WERI-Rb-1 (cell line): ENCODE data around the gene KIF1B.

Experiments
- DNase-seq: peaks from one replicate; pipeline ENCODE4 v3.0.0-alpha.2; 2020
- H3K27ac ChIP-seq: fragments of 250-450 bp; sonication (Bioruptor Pico); 2 replicates; pipeline ENCODE4 v1.5.1; 2020; ENCODE audit warnings: mild to moderate bottlenecking, moderate library complexity
- H3K27me3 ChIP-seq: fragments of 250-450 bp; sonication (Bioruptor Pico); 2 replicates; pipeline ENCODE4 v1.5.1; 2021; ENCODE audit warnings: mild to moderate bottlenecking, low read depth, moderate library complexity; ENCODE audit not compliant: insufficient read depth, severe bottlenecking
- H3K36me3 ChIP-seq: fragments of 250-450 bp; sonication (Bioruptor Pico); 2 replicates; pipeline ENCODE4 v1.5.1; 2020; ENCODE audit warnings: mild to moderate bottlenecking, moderate library complexity
- H3K4me3 ChIP-seq: 2 replicates; pipeline ENCODE4 v1.5.1; 2011; ENCODE audit warnings: low read depth, mild to moderate bottlenecking, control low read depth, low read length
- H3K9me3 ChIP-seq: fragments of 250-450 bp; sonication (Bioruptor Pico); 2 replicates; pipeline ENCODE4 v1.5.1; 2021; ENCODE audit warnings: mild to moderate bottlenecking, moderate library complexity; ENCODE audit not compliant: severe bottlenecking
- CTCF ChIP-seq: IDR thresholded peaks from 2 replicates; pipeline ENCODE4 v1.5.1; 2011; ENCODE audit warnings: low read depth, mild to moderate bottlenecking, control low read depth, inconsistent platforms, low read length

The KIF1B gene

GRCh38 chr1:10236405-10237156 is 26.2 kb downstream of the KIF1B start:
- TF ChIP-seq CTCF = no peak
- no peak overlapping the region for H3K4me3 ChIP-seq
- no peak overlapping the region for H3K27ac ChIP-seq
- no peak for DNase-seq
- peaks cover 60% of the 10 kb centered on the region for H3K36me3 ChIP-seq
- H3K9me3 ChIP-seq = no peaks in the 10 kb centered on the region
- no peaks in the 10 kb centered on the region for H3K27me3 ChIP-seq

DNA sequence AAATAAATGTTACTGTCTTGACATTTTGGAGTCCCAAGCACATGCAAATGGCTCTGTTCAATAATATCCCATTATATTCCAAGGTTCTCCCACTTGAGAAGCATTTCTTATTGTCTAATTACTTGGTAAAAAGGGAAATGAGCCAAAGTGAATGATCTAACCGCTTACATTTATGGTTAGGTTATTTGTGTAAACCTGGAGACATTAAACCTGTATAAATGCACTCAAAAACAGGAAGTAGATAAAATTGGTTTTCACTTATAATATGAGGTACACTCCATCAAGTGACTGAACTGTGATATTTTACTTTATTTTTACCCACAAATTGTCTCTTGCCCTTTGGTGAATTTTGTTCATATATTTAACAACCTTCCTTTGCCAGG is 26.8 kb downstream of the KIF1B start:
- Histone ChIP-seq H3K27ac (no peak overlapping the region), H3K36me3 (peaks cover 63% of the 10 kb centered on the region), H3K27me3 (no peaks in the 10 kb centered on the region), H3K4me3 (no peak overlapping the region), H3K9me3 (no peaks in the 10 kb centered on the region)
- TF ChIP-seq CTCF = no peak
- DNase-seq = no peak

DNA sequence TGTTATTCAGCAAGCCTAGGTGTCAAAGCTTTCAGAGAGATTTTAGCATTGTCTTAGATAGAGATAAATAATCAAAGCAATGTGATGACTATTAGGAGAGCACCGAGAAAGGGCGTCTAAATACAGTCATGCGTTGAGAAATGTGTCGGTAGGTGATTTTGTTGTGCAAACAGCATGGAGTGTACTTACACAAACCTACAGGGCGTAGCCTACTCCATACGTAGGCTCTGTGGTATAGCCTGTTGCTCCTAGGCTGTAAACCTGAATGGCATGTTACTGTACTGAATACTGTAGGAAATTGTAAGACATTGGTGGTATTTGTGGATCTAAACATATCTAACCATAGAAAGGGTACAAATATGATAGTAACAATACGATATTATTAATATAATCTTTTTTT is 31.8 kb downstream of the KIF1B start:
- Histone ChIP-seq H3K9me3 (no peaks in the 10 kb centered on the region), H3K27ac (no peak overlapping the region), H3K4me3 (no peak overlapping the region), H3K36me3 (peaks cover 53% of the 10 kb centered on the region), H3K27me3 (no peaks in the 10 kb centered on the region)
- no peak for TF ChIP-seq CTCF
- DNase-seq = no peak

- no peak overlapping the region for H3K27ac ChIP-seq
- no peak for DNase-seq
- H3K27me3 ChIP-seq = no peaks in the 10 kb centered on the region
- no peaks in the 10 kb centered on the region for H3K9me3 ChIP-seq
- peaks cover 50% of the 10 kb centered on the region for H3K36me3 ChIP-seq
- no peak overlapping the region for H3K4me3 ChIP-seq
- TF ChIP-seq CTCF = no peak
Observed at GRCh38 chr1:10242811-10243210, 32.4 kb downstream of the KIF1B start.

- H3K27ac ChIP-seq = no peak overlapping the region
- DNase-seq = no peak
- no peaks in the 10 kb centered on the region for H3K9me3 ChIP-seq
- H3K4me3 ChIP-seq = no peak overlapping the region
- H3K36me3 ChIP-seq = peaks cover 46% of the 10 kb centered on the region
- TF ChIP-seq CTCF = no peak
- no peaks in the 10 kb centered on the region for H3K27me3 ChIP-seq
Observed at GRCh38 chr1:10245674-10246073, 35.3 kb downstream of the KIF1B start.
